Mucosa of descending colon (tissue), 3 donors: ENCODE results near the gene PROSER3. TPM values are rescaled to one million over a fixed set of nuclear protein-coding genes. Genes with fewer than 3 reads are reported as not detected.

Source experiments
- ATAC-seq: fragments of 200-7000 bp; cut with Tn5 transposase; one replicate; pipeline ENCODE4 v1.9.1; 2020; ENCODE audit warnings: mild to moderate bottlenecking, moderate library complexity
- DNase-seq, 3 donors: peaks; one replicate each; pipeline ENCODE4 v3.0.0-alpha.2; 2020
- H3K36me3 ChIP-seq: fragments of 200-600 bp; one replicate; pipeline ENCODE4 v1.8.0; 2021; ENCODE audit warnings: low read depth, mild to moderate bottlenecking
- H3K4me1 ChIP-seq: fragments of 200-600 bp; one replicate; pipeline ENCODE4 v1.8.0; 2021; ENCODE audit warnings: low read depth, mild to moderate bottlenecking
- H3K4me3 ChIP-seq: fragments of 200-600 bp; one replicate; pipeline ENCODE4 v1.8.0; 2021; ENCODE audit warnings: mild to moderate bottlenecking
- H3K9me3 ChIP-seq: fragments of 200-600 bp; one replicate; pipeline ENCODE4 v1.8.0; 2021; ENCODE audit warnings: mild to moderate bottlenecking
- intact Hi-C, 2 donors: fragments of 100-400 bp; cut with DNase I in 1 of 2; cut with micrococcal nuclease in 1 of 2; formaldehyde crosslinking; loops; one replicate each; pipeline versions ENCODE4 v1.11.0 to v1.11.1; 2022; cut with DNase I, micrococcal nuclease
- total RNA-seq, 3 donors: library from RNA; stranded (reverse); fragmentation: NEBNext Ultra II Directional in 2 of 3; extraction: Animal tissue kit (Norgen Biotek cat#: 25700) in 2 of 3; gene quantifications; one replicate each; pipeline versions ENCODE4 v1.2.1 to v1.2.4, GENCODE V29; 2021 to 2023
- TF ChIP-seq, protein P1 (sequence below): fragments of 200-600 bp; IDR thresholded peaks from one replicate; pipeline ENCODE4 v1.8.0; 2022; ENCODE audit warnings: antibody characterized with exemption, mild to moderate bottlenecking
- donor health status: DM: no; HTN: no; CAD: no; lungs with moderate emphysema.
- donor health status: DM: no; HTN: no; CAD: no.
- donor health status: DM: no; HTN: yes; CAD: no.

PROSER3 gene
- total RNA-seq, 3 donors from 2014 or later = 21.7 to 26.5 (median 26.0) TPM

DNA sequence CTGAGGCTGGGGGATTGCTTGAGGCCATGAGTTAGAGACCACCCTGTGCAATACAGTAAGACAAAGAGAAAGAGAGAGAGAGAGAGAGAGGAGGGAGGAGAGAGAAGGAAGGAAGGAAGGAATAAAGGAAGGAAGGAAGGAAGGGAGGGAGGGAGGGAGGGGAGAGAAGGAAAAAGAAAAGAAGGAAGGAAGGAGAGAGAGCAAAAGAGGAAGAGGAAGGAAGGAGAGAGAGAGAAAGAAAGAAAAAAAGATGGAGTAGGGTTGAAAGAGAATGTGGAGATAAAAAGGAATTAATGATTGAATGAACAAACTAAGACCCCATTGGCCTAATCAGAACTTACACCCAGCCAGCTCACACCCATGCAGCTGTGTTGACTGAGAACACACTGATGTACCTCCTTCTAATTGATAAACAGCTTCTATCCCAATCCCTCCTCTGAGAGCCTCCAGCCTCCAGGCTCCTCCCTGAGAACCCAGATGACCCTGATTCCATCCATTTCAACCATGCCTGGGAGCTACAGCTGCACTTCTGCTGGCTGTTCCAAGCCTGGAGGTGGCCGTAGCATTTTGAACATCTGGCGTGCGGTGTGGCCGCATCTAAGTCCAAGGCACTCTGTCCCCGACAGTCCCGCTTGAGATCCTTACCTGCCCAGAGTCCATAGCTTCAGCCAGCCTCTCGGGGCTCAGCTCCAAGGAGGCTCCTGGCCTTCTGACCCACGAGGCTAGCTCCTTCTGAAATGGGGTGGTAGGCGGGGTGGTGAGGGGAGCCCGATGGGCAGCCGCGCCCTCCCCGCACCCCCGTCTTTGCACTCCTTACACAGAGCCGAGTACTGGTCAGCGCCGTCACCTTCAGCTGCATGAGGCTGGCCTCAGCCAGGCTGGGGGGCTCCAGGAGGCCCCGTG lies 53.6 kb downstream of the PROSER3 start:
- ATAC-seq = no peak
- intact Hi-C loops = no loop called here
- DNase-seq = no peak
- no peaks in the 10 kb centered on the region for H3K4me1 ChIP-seq
- no peaks in the 10 kb centered on the region for H3K36me3 ChIP-seq
- no peak overlapping the region for H3K4me3 ChIP-seq
- TF ChIP-seq, protein P1, sequence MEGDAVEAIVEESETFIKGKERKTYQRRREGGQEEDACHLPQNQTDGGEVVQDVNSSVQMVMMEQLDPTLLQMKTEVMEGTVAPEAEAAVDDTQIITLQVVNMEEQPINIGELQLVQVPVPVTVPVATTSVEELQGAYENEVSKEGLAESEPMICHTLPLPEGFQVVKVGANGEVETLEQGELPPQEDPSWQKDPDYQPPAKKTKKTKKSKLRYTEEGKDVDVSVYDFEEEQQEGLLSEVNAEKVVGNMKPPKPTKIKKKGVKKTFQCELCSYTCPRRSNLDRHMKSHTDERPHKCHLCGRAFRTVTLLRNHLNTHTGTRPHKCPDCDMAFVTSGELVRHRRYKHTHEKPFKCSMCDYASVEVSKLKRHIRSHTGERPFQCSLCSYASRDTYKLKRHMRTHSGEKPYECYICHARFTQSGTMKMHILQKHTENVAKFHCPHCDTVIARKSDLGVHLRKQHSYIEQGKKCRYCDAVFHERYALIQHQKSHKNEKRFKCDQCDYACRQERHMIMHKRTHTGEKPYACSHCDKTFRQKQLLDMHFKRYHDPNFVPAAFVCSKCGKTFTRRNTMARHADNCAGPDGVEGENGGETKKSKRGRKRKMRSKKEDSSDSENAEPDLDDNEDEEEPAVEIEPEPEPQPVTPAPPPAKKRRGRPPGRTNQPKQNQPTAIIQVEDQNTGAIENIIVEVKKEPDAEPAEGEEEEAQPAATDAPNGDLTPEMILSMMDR = no peak
- H3K9me3 ChIP-seq = no peaks in the 10 kb centered on the region

DNA sequence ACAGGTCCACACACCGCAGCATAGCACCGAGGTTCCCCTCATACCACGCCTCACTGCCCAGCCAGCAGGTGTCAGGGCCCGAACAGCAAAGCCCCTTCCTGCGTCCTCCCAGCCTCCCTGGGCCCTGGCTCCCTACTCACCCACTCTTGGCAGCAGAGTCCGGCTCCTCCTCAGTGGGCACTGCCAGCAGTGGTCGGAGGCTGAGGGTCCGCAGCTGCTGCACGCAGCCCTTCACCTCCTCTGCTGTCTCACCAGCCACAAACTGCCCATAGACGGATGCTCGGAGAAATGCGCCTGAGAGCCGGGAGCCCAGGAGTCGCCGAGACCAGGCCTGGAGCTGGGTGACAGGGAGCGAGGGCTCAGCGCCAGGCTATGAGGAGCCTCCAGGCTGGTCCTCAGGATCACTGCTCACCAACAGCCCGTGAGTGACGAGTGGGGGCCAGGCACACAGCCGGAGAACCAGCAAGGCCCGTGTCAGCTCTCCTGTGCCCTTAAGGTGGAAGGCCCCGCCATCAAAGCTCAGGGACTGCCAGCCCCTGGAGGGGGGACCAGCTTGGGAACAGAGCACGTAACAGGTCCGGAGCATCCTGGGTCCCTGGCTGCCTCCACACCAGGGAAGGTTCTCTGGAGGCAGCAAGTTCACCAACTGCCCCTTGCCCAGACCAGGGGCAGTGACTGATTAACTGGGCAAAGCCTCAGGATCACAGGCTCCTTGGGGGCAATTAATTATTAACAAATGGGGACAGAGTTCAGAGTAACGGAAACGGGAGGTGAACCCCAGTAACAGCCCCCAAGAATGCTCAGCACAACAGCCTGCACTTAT lies 54.5 kb downstream of the PROSER3 start, which contains the start of gene PRODH2:
TSS of gene PRODH2 (minus strand) at position 626 of the 823 bp plus-strand sequence. CDS start at position 586, 40 bp downstream.
- H3K4me1 ChIP-seq = no peaks in the 10 kb centered on the region
- TF ChIP-seq, protein P1 = no peak
- ATAC-seq = no peak
- H3K36me3 ChIP-seq = no peaks in the 10 kb centered on the region
- DNase-seq = no peak
- H3K4me3 ChIP-seq = no peak within 1 kb of the TSS
- H3K9me3 ChIP-seq = no peaks in the 10 kb centered on the region
- intact Hi-C loops = no loop called here

DNA sequence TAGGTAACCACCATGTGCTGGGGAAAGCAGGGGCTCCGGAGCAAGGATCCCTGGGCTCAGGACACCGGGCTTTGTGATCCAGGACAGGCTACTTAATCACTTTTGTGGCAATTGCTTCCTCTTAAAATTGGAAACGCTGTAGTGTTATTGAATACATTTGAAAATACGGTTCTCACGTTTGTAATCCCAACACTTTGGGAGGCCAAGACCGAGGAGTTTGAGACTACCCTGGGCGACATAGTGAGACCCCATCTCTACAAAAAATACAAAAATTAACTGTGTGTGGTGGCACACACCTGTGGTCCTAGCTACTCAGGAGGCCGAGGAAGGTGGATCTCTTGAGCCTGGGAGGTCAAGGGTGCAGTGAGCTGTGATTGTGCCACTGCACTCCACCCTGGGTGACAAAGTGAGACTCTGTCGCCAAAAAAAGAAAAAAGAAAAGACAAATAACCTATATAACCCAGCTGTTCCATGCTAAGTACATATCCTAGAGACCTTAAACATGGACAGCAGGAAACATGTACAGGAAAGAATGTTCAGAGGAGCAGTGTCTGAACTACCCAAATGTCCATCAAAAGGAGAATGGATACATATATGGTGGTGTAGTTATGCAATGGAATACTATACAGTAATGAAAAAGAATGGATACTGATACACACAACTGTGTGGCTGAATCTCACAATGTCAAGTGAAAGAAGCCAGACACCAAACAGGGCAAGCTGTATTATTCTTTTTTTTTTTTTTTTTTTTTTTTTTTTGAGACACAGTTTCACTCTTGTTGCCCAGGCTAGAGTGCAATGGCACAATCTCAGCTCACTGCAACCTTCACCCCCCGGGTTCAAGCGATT lies 55.3 kb downstream of the PROSER3 start:
- no peak for DNase-seq
- H3K9me3 ChIP-seq = no peaks in the 10 kb centered on the region
- no peaks in the 10 kb centered on the region for H3K36me3 ChIP-seq
- no peak for ATAC-seq
- no peaks in the 10 kb centered on the region for H3K4me1 ChIP-seq
- intact Hi-C loops = no loop called here
- TF ChIP-seq, protein P1 = no peak
- no peak overlapping the region for H3K4me3 ChIP-seq

DNA sequence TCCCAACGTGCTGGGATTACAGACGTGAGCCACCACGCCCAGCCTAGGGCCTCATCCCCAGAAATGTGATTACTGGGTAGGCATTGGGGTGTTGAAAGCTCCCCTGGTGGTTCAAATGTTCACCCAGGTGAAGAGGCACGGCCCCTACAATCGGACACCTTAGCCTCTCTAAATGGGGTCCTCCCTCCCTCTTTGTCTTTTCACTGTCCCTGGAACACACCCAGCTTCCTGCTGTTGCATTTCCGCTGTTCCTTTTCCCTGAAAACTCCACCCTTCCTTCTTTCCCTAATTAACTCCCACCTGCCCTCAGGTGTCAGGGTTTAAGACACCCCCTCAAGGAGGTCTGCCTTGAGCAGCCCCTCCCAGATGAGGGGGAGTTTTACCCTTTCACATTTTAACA lies 58.3 kb downstream of the PROSER3 start:
- no peak for ATAC-seq
- intact Hi-C loops = no loop called here
- H3K9me3 ChIP-seq = no peaks in the 10 kb centered on the region
- no peak for DNase-seq
- TF ChIP-seq, protein P1 = no peak
- no peaks in the 10 kb centered on the region for H3K4me1 ChIP-seq
- no peaks in the 10 kb centered on the region for H3K36me3 ChIP-seq
- H3K4me3 ChIP-seq = no peak overlapping the region

DNA sequence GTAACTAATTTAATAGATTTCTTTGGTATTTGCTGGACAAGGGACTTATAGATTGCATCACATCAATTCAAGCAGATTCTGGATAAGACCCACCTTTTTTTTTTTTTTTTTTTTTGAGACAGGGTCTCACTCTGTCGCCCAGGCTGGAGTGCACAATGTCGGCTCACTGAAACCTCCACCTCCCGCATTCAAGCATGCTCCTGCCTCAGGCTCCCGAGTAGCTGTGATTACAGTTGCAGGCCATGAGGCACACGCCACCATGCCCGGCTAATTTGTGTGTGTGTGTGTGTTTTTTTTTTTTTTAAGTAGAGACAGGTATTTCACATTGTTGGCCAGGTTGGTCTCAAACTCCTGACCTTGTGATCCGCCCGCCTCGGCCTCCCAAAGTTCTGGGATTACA lies 58.9 kb downstream of the PROSER3 start:
- Histone ChIP-seq H3K4me3 (no peak overlapping the region), H3K36me3 (no peaks in the 10 kb centered on the region), H3K9me3 (no peaks in the 10 kb centered on the region), H3K4me1 (no peaks in the 10 kb centered on the region)
- intact Hi-C loops = no loop called here
- ATAC-seq = no peak
- DNase-seq = no peak
- TF ChIP-seq, protein P1 = no peak
